Nephron (organoid): ENCODE measurements around the gene SS18.
"Not testable (repeated sequence)": the region's sequence is repeated elsewhere in the genome, so short reads cannot be mapped to it uniquely, and the experiment has no call there.

ENCODE experiments used
- H3K27ac Mint-ChIP-seq, 3 experiments: 2 replicates each; pipeline ENCODE4 v1.8.0; 2020; ENCODE audit warnings: mixed read lengths in 3 of 3, mild to moderate bottlenecking in 2 of 3, moderate library complexity in 1 of 3
- H3K27me3 Mint-ChIP-seq: 2 replicates; pipeline ENCODE4 v1.8.0; 2021; ENCODE audit warnings: low read depth, mild to moderate bottlenecking, moderate library complexity, mixed read lengths
- H3K36me3 Mint-ChIP-seq: 2 replicates; pipeline ENCODE4 v1.8.0; 2020; ENCODE audit warnings: low read depth, mixed read lengths
- H3K4me1 Mint-ChIP-seq: 2 replicates; pipeline ENCODE4 v1.8.0; 2020; ENCODE audit warnings: mixed read lengths
- H3K4me3 Mint-ChIP-seq, 3 experiments: 2 replicates each; pipeline ENCODE4 v1.8.0; 2020; ENCODE audit warnings: mild to moderate bottlenecking in 3 of 3, mixed read lengths in 3 of 3, moderate library complexity in 2 of 3
- H3K9me3 Mint-ChIP-seq: 2 replicates; pipeline ENCODE4 v1.8.0; 2020; ENCODE audit warnings: mixed read lengths
- TF ChIP-seq, protein P1 (sequence below), 3 experiments: fragments of 200-600 bp; sonication (generic); IDR thresholded peaks; one replicate each; pipeline ENCODE4 v1.5.0; 2021; ENCODE audit warnings: antibody characterized with exemption in 3 of 3; ENCODE audit not compliant: unreplicated experiment in 3 of 3

The SS18 gene, protein sequence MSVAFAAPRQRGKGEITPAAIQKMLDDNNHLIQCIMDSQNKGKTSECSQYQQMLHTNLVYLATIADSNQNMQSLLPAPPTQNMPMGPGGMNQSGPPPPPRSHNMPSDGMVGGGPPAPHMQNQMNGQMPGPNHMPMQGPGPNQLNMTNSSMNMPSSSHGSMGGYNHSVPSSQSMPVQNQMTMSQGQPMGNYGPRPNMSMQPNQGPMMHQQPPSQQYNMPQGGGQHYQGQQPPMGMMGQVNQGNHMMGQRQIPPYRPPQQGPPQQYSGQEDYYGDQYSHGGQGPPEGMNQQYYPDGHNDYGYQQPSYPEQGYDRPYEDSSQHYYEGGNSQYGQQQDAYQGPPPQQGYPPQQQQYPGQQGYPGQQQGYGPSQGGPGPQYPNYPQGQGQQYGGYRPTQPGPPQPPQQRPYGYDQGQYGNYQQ

GRCh38 chr18:26090130-26091046, at the start of gene SS18:
SS18 (minus strand) TSS chr18:26090613; CDS start chr18:26090569, 44 bp downstream.
- Mint-ChIP-seq H3K27ac (peak within 1 kb of the TSS; percentile 97 to 99 (median 98)), H3K4me1 (peaks cover 35% of the 10 kb centered on the region), H3K36me3 (peaks cover 16% of the 10 kb centered on the region), H3K4me3 (peak within 1 kb of the TSS; percentile 94 to 97 (median 94)), H3K9me3 (no peaks in the 10 kb centered on the region), H3K27me3 (no peaks in the 10 kb centered on the region)
- TF ChIP-seq, protein P1, sequence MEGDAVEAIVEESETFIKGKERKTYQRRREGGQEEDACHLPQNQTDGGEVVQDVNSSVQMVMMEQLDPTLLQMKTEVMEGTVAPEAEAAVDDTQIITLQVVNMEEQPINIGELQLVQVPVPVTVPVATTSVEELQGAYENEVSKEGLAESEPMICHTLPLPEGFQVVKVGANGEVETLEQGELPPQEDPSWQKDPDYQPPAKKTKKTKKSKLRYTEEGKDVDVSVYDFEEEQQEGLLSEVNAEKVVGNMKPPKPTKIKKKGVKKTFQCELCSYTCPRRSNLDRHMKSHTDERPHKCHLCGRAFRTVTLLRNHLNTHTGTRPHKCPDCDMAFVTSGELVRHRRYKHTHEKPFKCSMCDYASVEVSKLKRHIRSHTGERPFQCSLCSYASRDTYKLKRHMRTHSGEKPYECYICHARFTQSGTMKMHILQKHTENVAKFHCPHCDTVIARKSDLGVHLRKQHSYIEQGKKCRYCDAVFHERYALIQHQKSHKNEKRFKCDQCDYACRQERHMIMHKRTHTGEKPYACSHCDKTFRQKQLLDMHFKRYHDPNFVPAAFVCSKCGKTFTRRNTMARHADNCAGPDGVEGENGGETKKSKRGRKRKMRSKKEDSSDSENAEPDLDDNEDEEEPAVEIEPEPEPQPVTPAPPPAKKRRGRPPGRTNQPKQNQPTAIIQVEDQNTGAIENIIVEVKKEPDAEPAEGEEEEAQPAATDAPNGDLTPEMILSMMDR (IDR thresholded peaks at IDR 0.05; ENCODE audit: unreplicated experiment in 3 of 3) = no peak

GRCh38 chr18:26135548-26135947, 45.1 kb upstream of the SS18 start:
- no peaks in the 10 kb centered on the region for H3K27me3 Mint-ChIP-seq
- H3K27ac Mint-ChIP-seq = peak overlapping the region; percentile 21 to 79 (median 33)
- H3K9me3 Mint-ChIP-seq = peaks cover 3% of the 10 kb centered on the region
- no peak overlapping the region for H3K4me3 Mint-ChIP-seq
- no peaks in the 10 kb centered on the region for H3K36me3 Mint-ChIP-seq
- TF ChIP-seq, protein P1 (IDR thresholded peaks at IDR 0.05; ENCODE audit: unreplicated experiment in 3 of 3) = no peak
- H3K4me1 Mint-ChIP-seq = peaks cover 16% of the 10 kb centered on the region

GRCh38 chr18:26134107-26134506, 43.7 kb upstream of the SS18 start:
- H3K4me1 Mint-ChIP-seq = peaks cover 16% of the 10 kb centered on the region
- H3K36me3 Mint-ChIP-seq = no peaks in the 10 kb centered on the region
- TF ChIP-seq, protein P1 (IDR thresholded peaks at IDR 0.05; ENCODE audit: unreplicated experiment in 3 of 3) = no peak
- H3K4me3 Mint-ChIP-seq = no peak overlapping the region
- peaks cover 3% of the 10 kb centered on the region for H3K9me3 Mint-ChIP-seq
- no peaks in the 10 kb centered on the region for H3K27me3 Mint-ChIP-seq
- H3K27ac Mint-ChIP-seq = peak overlapping the region in 1 of 3 experiments; percentile 79

GRCh38 chr18:26133652-26134051, 43.2 kb upstream of the SS18 start, which contains the start of gene PSMA8:
PSMA8 (plus strand) TSS chr18:26133869; CDS start chr18:26133966, 97 bp downstream.
- Mint-ChIP-seq H3K27me3 (no peaks in the 10 kb centered on the region), H3K36me3 (no peaks in the 10 kb centered on the region), H3K4me3 (no peak within 1 kb of the TSS), H3K9me3 (peaks cover 3% of the 10 kb centered on the region), H3K27ac (peak within 1 kb of the TSS in 1 of 3 experiments; percentile 79), H3K4me1 (peaks cover 16% of the 10 kb centered on the region)
- TF ChIP-seq, protein P1 (IDR thresholded peaks at IDR 0.05; ENCODE audit: unreplicated experiment in 3 of 3) = no peak

DNA sequence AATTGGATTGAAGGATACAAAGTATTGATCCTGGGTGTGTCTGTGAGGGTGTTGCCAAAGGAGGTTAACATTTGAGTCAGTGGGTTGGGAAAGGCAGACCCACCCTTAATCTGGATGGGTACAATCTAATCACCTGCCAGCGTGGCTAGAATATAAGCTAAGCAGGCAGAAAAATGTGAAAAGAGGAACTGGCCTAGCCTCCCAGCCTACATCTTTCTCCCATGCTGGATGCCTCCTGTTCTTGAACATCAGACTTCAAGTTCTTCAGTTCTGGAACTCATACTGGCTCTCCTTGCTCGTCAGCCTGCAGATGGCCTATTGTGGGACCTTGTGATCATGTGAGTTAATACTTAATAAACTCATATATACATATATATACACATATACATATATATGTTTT, 37.8 kb upstream of the SS18 start:
- not testable (repeated sequence) for H3K27me3 Mint-ChIP-seq, H3K27ac Mint-ChIP-seq, H3K36me3 Mint-ChIP-seq, H3K9me3 Mint-ChIP-seq, H3K4me3 Mint-ChIP-seq, H3K4me1 Mint-ChIP-seq

DNA sequence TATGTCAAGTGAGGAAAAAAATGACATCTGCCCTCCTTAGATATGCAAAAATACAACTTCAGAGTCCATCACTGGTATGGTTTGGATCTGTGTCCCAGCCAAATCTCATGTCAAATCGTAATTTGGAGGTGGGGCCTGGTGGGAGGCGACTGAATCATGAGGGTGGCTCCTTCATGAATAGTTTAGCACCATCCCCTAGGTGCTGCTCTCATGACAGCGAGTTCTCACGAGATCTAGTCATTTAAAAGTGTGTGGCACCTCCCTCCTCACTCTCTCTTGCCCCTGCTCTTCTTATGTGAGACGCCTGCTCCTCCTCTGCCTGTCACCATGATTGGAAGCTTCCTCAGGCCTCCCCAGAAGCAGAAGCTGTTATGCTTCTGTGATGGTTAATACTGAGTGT, 37.4 kb upstream of the SS18 start:
- TF ChIP-seq, protein P1 (IDR thresholded peaks at IDR 0.05; ENCODE audit: unreplicated experiment in 3 of 3) = no peak
- Mint-ChIP-seq H3K4me3 (no peak overlapping the region), H3K36me3 (no peaks in the 10 kb centered on the region), H3K9me3 (peaks cover 10% of the 10 kb centered on the region), H3K27me3 (peaks cover 4% of the 10 kb centered on the region), H3K27ac (no peak overlapping the region), H3K4me1 (no peaks in the 10 kb centered on the region)

DNA sequence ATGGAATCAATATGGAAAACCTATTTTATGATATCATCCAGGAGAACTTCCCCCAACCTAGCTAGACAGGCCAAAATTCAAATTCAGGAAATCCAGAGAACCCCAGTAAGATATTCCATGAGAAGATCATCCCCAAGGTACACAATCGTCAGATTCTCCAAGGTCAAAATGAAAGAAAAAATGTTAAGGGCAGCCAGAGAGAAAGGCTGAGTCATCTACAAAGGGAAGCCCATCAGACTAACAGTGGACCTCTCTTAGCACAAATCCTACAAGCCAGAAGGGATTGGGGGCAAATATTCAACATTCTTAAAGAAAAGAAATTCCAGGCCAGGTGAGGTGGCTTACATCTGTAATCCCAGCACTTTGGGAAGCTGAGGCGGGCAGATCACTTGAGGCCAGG, 31.6 kb upstream of the SS18 start:
- not testable (repeated sequence) for H3K27me3 Mint-ChIP-seq, H3K36me3 Mint-ChIP-seq, H3K4me3 Mint-ChIP-seq, H3K4me1 Mint-ChIP-seq, H3K27ac Mint-ChIP-seq
- H3K9me3 Mint-ChIP-seq = peaks cover 29% of the 10 kb centered on the region
